Left renal cortex interstitium (tissue), 4 donors: Measurements from ENCODE around the gene ACSF2. TPM values are rescaled to one million over a fixed set of nuclear protein-coding genes. Genes with fewer than 3 reads are reported as not detected.
"Not testable (repeated sequence)": the region's sequence is repeated elsewhere in the genome, so short reads cannot be mapped to it uniquely, and the experiment has no call there.

Experiments
- DNase-seq, 4 donors: peaks; one replicate each; pipeline ENCODE4 v3.0.0-alpha.2; 2013; ENCODE audit warnings: low read depth in 4 of 4, low spot score in 2 of 4, missing footprints in 1 of 4
- polyA plus RNA-seq, 4 donors: library from polyadenylated mRNA; unstranded; fragments of 120-200 nt; gene quantifications; one replicate each; pipeline ENCODE4 v1.2.1, GENCODE V29; 2013; ENCODE audit not compliant: insufficient read length in 4 of 4

The ACSF2 gene
- 100 to 1,000 TPM in 2 of 4 donors, 10 to 100 TPM in 2; 65.3 to 117 (median 100) TPM for polyA plus RNA-seq

- no peak for DNase-seq
Measured at GRCh38 chr17:50425682-50426471, at the start of gene ACSF2. ACSF2 (plus strand) TSS chr17:50426218; CDS start chr17:50426262, 44 bp downstream.

DNA sequence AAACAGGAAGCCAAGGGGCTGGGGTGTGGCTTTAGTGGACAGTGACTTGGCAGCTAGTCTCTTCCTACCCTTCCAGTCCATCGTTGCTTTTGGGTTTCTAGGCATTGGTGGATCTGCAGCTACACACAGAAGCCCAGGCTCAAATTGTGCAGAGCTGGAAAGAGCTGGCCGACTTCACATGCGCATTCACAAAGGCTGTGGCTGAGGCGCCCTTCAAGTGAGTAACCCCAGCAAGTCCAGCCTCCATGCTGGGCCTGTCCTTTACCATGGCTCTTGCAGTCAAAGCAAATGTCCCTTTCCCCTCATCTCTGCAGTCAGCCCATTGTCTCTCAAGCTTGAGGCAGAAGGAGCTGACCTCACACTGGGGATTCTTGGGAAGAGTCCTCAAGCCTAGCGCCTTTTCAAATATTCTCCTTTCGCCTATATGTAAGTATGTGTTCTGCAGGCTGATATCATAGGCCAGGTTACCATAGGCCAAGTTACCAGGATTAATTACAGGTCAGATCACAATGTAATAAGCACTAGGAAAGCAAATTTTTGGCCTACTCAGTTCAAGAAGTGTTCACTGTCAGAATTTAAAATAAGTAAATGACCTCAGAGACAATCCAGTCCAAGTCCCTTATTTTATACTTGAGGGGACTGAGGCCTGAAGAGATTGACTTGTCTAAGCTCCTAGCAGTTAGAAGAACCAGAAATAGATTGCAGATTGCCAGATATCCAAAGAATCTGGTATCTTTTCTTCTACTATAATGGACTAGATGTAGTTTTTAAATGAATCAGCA is 46.5 kb upstream of the ACSF2 start:
- no peak for DNase-seq

DNA sequence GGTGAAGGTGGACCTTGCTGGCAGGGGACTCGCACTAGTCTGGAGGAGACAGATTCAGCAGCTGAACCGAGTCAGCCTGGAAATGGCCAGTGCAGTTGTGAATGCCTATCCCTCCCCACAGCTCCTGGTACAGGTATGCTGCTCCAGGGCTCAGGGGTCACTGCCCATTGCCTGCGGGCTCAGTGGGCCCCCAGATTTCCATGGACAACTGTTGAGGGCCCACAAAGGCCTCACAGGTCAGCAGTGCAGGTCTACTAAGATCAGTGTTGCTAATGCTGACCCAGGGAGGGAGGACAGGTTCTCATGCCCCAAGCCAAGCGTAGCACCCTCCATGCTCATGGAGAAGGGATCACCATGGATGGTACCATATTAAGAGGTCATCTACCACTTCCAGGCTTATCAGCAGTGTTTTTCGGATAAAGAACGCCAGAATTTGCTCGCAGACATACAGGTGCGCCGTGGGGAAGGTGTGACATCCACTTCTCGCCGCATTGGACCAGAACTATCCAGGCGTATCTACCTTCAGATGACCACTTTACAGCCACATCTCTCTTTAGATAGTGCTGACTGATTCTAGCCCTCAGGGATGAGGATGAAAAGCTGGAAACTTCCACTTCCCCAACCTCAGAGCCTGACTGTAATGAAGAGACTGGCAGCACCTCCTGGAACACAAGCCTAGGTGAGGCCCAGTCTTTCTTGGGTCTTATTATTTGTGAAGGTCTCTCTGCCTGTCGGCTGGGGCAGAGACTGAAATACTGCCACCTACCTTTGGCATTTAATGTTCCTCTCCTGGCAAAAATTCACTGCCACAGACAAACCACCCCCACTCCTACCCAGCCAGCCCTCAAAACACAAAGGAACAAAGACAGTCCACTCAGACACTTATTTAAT is 45.4 kb upstream of the ACSF2 start:
- no peak for DNase-seq

DNA sequence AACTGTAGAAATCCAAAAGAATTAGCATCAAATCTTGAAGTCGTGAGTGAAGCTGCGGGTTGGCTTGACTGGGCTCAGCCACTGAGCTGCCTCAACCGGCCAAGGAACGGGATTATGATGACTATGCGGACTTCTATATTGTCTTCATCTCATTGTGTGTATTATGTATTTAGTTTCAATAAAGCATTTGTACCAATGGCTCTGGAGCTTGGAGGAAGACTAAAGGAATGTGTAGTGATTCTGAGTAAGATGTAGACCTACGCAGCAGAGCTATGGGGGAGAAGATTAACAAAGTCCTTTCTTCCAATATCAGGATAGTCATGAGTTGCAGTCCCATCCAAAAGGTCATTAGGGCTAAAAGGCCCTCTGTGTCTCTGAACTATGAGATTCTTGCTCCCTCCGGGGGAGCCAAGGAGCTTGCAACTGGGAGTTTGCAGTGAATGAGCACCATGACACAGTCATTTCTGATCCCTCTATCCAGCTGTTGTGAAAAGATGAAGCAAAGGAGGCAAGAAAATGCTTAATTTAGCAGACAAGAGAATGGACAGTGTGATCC is 44.7 kb upstream of the ACSF2 start:
- DNase-seq = no peak

DNA sequence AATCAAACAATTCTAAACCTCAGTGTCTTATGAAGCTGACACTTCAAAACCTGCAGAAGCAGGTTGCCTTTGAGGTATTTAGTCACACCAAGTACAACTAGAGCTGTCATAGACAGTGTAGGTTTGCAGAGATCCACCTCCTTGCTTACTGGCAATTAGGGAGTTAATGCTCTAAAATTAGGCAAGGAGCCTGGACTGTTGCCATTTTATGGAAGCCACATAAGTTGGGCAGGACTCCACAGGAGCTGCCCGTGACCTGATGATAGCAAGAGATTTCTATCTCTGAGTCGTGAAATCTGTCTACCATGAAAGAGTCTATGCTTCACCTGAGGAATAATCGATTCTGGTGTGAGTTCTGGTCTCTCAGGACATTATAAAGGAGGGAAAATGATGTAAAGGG is 44.1 kb upstream of the ACSF2 start:
- DNase-seq = no peak

DNA sequence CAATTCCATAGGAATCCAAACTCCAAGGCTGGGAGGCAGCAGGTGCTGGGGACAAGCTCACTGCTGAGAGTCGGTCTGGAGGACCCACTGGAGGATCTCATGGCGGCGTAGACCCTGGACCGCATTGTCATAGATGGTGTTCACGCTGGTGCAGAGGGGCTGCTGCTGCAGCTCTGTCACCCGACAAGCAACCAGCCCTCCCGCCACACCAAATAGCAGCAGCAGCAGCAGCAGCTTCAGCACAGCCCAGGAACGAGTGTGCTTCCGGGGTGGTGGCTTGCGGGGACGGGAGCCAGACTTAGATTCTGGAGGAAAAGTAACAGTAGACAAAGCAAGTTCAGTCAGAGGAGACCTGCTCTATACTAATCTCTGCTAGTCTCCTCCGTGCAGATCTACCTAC is 43.1 kb upstream of the ACSF2 start:
- DNase-seq = no peak

GRCh38 chr17:50386510-50386909 is 39.5 kb upstream of the ACSF2 start:
- no peak for DNase-seq

DNA sequence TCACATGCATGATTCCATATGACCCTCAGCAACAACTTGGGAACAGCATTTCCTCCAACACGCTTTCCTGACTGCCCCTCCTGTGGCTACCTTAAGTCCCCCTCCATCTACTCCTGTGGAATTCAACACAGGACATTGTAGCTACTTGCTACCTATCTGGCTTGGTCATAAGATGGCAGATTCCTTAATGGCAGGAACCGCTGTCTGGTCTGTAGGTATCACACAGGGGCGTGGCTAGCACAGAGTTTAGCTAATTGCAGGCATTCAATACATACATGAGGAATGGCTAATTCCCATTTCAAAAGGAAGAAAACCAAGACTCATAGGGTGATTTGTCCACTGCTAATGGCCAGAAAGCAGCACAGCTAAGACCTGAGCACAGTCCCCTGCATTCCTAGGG is 37.3 kb upstream of the ACSF2 start:
- DNase-seq = no peak

- DNase-seq = no peak
Measured at GRCh38 chr17:50389534-50389933, 36.5 kb upstream of the ACSF2 start.

DNA sequence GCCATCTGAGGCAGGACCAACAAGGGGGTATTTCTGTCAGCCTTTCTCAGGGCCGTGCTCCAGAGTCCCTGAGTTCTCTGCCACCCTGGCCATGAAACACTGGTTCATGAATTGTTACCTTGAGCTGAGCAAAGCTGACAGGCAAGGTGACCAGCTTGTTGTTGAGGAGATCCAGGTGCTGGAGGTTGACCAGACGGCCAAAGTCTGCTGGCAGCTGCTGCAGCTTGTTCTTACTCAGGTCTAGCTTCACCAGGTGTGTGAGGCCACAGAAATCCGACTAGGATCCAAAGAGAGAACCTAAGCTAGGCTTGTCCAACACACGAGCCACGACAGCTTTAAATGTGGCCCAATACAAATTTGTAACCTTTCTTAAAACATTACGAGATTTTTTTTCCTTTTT is 33.4 kb upstream of the ACSF2 start:
- no peak for DNase-seq

- no peak for DNase-seq
Measured at GRCh38 chr17:50393700-50394099, 32.3 kb upstream of the ACSF2 start.

DNA sequence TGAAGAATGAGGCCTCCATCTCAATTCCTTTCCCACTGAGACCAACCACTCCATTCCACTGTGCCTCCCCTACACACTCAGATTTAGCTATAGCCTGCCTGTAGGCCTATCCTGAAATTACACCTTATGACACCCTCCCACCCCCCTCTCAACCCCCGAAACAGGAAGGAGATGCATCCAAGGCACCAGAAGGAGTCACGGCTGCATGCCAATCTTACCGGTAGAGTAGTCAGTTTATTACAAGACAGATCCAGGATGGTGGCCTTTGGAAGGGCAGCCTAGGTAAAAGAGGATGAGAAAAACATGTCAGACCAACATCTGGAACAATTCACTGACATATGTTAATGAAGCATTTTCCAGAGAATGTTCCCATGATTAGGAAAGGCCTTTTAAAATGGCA is 31.3 kb upstream of the ACSF2 start:
- no peak for DNase-seq

GRCh38 chr17:50396261-50397110 is 29.5 kb upstream of the ACSF2 start:
- peak in 1 of 4 donors; percentile 22 for DNase-seq

DNA sequence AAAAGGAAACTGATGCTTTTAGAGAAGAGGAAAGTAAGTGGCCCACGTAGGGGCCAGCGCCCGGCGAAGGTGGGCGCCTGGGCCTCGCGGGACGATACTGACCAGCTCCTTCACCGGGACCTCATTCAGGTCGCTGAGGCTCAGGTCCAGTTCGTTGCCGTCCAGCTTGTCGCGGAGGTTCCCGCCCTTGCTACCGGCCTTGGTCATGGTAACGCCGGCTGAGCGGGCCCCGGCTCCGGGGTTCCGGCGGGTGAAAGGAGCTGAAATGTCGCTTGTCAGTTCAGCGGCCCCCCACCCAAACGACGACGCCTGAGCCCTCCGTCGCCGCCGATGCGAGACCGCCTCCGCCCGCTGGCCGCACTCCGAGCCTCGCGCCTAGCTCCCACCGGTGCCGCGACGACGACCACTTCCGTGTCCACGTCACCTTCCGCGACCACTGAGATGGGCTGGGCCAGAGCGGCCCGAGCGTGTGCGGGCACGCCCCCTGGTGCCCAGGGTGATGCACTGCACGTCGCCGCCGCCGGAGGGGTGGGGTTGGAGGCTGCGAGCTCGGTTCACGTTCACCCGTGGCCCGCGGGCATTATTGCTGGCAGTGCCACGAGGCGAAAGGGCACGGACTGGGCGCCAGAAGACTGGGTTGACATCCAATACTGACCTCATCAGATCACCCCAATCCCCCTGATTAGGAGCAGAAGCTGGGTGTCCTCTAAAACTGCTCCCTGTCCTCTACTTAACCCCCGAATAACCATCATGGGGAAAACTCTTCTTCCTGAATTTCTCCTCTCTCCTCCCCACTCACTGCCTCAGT is 28.7 kb upstream of the ACSF2 start, which contains the start of gene LRRC59:
TSS of gene LRRC59 (minus strand) at position 413 of the 808 bp plus-strand sequence. CDS start at position 207, 206 bp downstream.
- peak in 3 of 4 donors; percentile 66 to 72 (median 67) for DNase-seq

DNA sequence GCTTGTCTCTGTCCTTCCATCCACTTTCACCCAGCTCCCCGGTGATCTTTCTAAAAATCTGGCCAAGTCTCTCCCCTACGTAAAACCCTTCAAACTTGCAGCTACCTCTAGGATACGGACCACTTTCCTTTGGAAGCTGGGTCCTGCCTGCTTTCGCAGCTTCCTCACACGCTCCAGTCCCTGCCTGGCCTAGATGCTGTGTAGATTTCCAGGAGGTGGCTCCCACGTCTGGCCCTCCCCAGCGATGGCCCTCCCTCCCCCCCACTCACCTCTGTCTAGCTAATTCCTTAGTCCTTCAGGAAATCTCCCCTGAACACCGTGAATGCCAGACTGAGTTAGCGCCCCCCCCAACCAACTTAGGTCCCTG is 28.1 kb upstream of the ACSF2 start:
- no peak for DNase-seq

- DNase-seq = not testable (repeated sequence)
Measured at GRCh38 chr17:50398672-50399071, 27.3 kb upstream of the ACSF2 start.

DNA sequence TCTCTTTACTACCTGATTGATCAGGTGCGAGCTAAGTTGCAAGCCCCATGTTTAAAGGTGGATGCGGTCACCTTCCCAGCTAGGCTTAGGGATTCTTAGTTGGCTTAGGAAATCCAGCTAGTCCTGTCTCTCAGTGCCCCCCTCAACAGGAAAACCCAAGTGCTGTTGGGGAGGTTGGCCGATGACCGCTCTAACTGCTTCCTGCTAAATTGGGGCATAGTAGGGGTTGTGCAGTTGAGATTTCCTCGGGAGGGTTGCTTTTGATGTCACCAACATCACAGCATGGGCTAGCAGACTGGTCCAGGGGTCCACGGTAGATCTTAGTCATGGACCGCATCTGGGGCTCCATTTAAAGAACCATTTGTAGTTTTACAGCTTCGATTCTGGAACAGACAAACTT is 26.4 kb upstream of the ACSF2 start:
- DNase-seq = not testable (repeated sequence)

DNA sequence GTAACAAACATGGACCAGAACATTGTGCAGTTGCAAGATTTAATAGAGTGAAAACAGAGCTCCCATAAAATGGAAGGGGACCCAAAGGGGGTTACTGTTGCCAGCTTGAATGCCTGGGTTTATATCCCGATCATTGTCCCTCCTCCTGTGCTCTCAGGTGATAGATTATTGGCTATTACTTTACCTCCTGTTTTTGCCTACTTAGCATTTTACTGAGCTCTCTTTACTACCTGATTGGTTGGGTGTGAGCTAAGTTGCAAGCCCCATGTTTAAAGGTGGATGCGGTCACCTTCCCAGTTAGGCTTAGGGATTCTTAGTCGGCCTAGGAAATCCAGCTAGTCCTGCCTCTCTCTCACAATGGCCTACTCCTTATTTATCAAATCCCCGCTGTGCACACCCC is 20.7 kb upstream of the ACSF2 start:
- not testable (repeated sequence) for DNase-seq

GRCh38 chr17:50406578-50406977 is 19.4 kb upstream of the ACSF2 start:
- no peak for DNase-seq
